H1 (cell line): ENCODE measurements around the gene PROSER3. TPM values are rescaled to one million over a fixed set of nuclear protein-coding genes. Genes with fewer than 3 reads are reported as not detected.

ENCODE experiments used
- CTCF ChIA-PET: fragments of 300-600 bp; sonication (Branson Sonifier 250); formaldehyde crosslinking; loops from one replicate; lab custom pipeline; 2021; ENCODE audit not compliant: partially characterized antibody; lab: Charles Lee
- POLR2A ChIA-PET: fragments of 300-600 bp; sonication (Branson Sonifier 250); formaldehyde crosslinking; loops from one replicate; lab custom pipeline; 2021; ENCODE audit warnings: inconsistent platforms; ENCODE audit not compliant: partially characterized antibody; lab: Charles Lee
- DNase-seq, 2 experiments: peaks; one replicate each; pipeline versions ENCODE4 v3.0.0 to v3.0.0-alpha.2; 2010 to 2022; ENCODE audit warnings: low spot score in 2 of 2, low read depth in 1 of 2, mixed read lengths in 1 of 2
- FAIRE-seq: peaks from 2 replicates; lab custom pipeline; 2011; peaks lifted over from hg19 to GRCh38; lab: Jason Lieb, UNC
- H2AFZ ChIP-seq: 2 replicates; pipeline ENCODE4 v1.8.1; 2012; ENCODE audit warnings: low read length, inconsistent platforms
- H2AK5ac ChIP-seq: 2 replicates; pipeline ENCODE4 v1.6.1; 2013; ENCODE audit warnings: low read depth, low read length
- H2BK120ac ChIP-seq: replicated peaks from 2 replicates; pipeline ENCODE3; 2013; ENCODE audit warnings: low read depth, low read length, inconsistent platforms
- H2BK12ac ChIP-seq: 2 replicates; pipeline ENCODE4 v1.6.1; 2013; ENCODE audit warnings: low read depth, low read length
- H2BK15ac ChIP-seq: 2 replicates; pipeline ENCODE4 v1.6.1; 2013; ENCODE audit warnings: low read length
- H2BK20ac ChIP-seq: 2 replicates; pipeline ENCODE4 v1.6.1; 2013; ENCODE audit warnings: low read length
- H2BK5ac ChIP-seq: 2 replicates; pipeline ENCODE4 v1.6.1; 2013; ENCODE audit warnings: low read depth, low read length
- H3K14ac ChIP-seq: 2 replicates; pipeline ENCODE4 v1.6.1; 2013; ENCODE audit warnings: inconsistent platforms; ENCODE audit not compliant: insufficient read length
- H3K18ac ChIP-seq: 2 replicates; pipeline ENCODE4 v1.6.1; 2013; ENCODE audit warnings: low read length; ENCODE audit errors: extremely low read depth
- H3K23ac ChIP-seq: 2 replicates; pipeline ENCODE4 v1.6.1; 2013; ENCODE audit warnings: inconsistent platforms; ENCODE audit not compliant: insufficient read length
- H3K23me2 ChIP-seq: 2 replicates; pipeline ENCODE4 v1.6.1; 2013; ENCODE audit warnings: low read depth, low read length
- H3K27ac ChIP-seq: 2 replicates; pipeline ENCODE4 v1.6.1; 2011; ENCODE audit warnings: low read depth, low read length, inconsistent platforms
- H3K27me3 ChIP-seq, 4 experiments: replicated peaks in 1 of 4; 1 replicate in 1 of 4; 2 replicates in 3 of 4; pipeline versions ENCODE4 v1.6.1 to v1.8.1; 2011 to 2013; ENCODE audit warnings: low read length in 3 of 4, mild to moderate bottlenecking in 3 of 4, inconsistent platforms in 2 of 4, mixed read lengths in 2 of 4, moderate library complexity in 1 of 4; ENCODE audit not compliant: control insufficient read depth in 3 of 4, insufficient read depth in 3 of 4; ENCODE audit errors: extremely low read depth in 1 of 4
- H3K36me3 ChIP-seq, 4 experiments: 2 replicates each; pipeline versions ENCODE4 v1.6.1 to v1.8.1; 2011 to 2013; ENCODE audit warnings: mild to moderate bottlenecking in 4 of 4, low read length in 3 of 4, moderate library complexity in 2 of 4, control low read depth in 1 of 4, inconsistent platforms in 1 of 4; ENCODE audit not compliant: insufficient read depth in 4 of 4, control insufficient read depth in 2 of 4
- H3K4ac ChIP-seq: replicated peaks from 2 replicates; pipeline ENCODE3; 2013; ENCODE audit warnings: low read length, low read depth, mixed read lengths, inconsistent platforms; ENCODE audit not compliant: insufficient read length
- H3K4me1 ChIP-seq, 4 experiments: replicated peaks in 1 of 4; 1 replicate in 1 of 4; 2 replicates in 3 of 4; pipeline versions ENCODE4 v1.6.1 to v1.8.1; 2011 to 2013; ENCODE audit warnings: low read length in 3 of 4, inconsistent platforms in 2 of 4, mixed read lengths in 1 of 4; ENCODE audit not compliant: insufficient read depth in 4 of 4, control insufficient read depth in 3 of 4
- H3K4me2 ChIP-seq, 2 experiments: 2 replicates each; pipeline versions ENCODE4 v1.6.1 to v1.8.1; 2011 to 2013; ENCODE audit warnings: low read depth in 2 of 2, low read length in 2 of 2, control low read depth in 1 of 2, inconsistent platforms in 1 of 2, mild to moderate bottlenecking in 1 of 2; ENCODE audit not compliant: insufficient read depth in 1 of 2
- H3K4me3 ChIP-seq, 4 experiments: fragments of 200-600, 300-600 bp in 1 of 4; sonication (generic), shearing (Covaris generic), sonication (Bioruptor Twin) in 1 of 4; 2 replicates each; pipeline versions ENCODE4 v1.5.1 to v1.8.1; 2011 to 2016; ENCODE audit warnings: low read length in 4 of 4, low read depth in 3 of 4, control low read depth in 2 of 4, inconsistent platforms in 2 of 4, mild to moderate bottlenecking in 2 of 4, mixed read lengths in 1 of 4, moderate library complexity in 1 of 4; ENCODE audit not compliant: insufficient read depth in 2 of 4; ENCODE audit errors: extremely low read depth in 1 of 4
- H3K56ac ChIP-seq: replicated peaks from 2 replicates; pipeline ENCODE3; 2013; ENCODE audit warnings: low read depth, mild to moderate bottlenecking, mixed read lengths, low read length, inconsistent platforms; ENCODE audit not compliant: insufficient read length
- H3K79me1 ChIP-seq: 2 replicates; pipeline ENCODE4 v1.6.1; 2013; ENCODE audit warnings: low read depth, low read length, control low read depth
- H3K79me2 ChIP-seq, 2 experiments: 2 replicates each; pipeline versions ENCODE4 v1.6.1 to v1.8.1; 2012 to 2013; ENCODE audit warnings: low read length in 2 of 2, mild to moderate bottlenecking in 2 of 2, inconsistent platforms in 1 of 2; ENCODE audit not compliant: insufficient read depth in 2 of 2, control insufficient read depth in 1 of 2
- H3K9ac ChIP-seq, 4 experiments: replicated peaks in 1 of 4; 1 replicate in 1 of 4; 2 replicates in 3 of 4; pipeline versions ENCODE4 v1.6.1 to v1.8.1; 2011 to 2013; ENCODE audit warnings: low read depth in 3 of 4, low read length in 3 of 4, control low read depth in 2 of 4, mild to moderate bottlenecking in 2 of 4, moderate library complexity in 2 of 4, inconsistent platforms in 1 of 4; ENCODE audit errors: extremely low read depth in 1 of 4
- H3K9me3 ChIP-seq, 2 experiments: 2 replicates each; pipeline versions ENCODE4 v1.6.1 to v1.8.1; 2012 to 2013; ENCODE audit warnings: mild to moderate bottlenecking in 2 of 2, moderate library complexity in 2 of 2, control low read depth in 1 of 2, inconsistent platforms in 1 of 2, low read depth in 1 of 2, low read length in 1 of 2, mixed read lengths in 1 of 2; ENCODE audit not compliant: insufficient read depth in 2 of 2
- H4K20me1 ChIP-seq, 2 experiments: replicated peaks in 1 of 2; 2 replicates each; pipeline versions ENCODE3 to v1.8.1; 2011 to 2013; ENCODE audit warnings: inconsistent platforms in 2 of 2, low read length in 2 of 2, mild to moderate bottlenecking in 1 of 2; ENCODE audit not compliant: insufficient read depth in 2 of 2, control insufficient read depth in 1 of 2
- H4K5ac ChIP-seq: 2 replicates; pipeline ENCODE4 v1.6.1; 2013; ENCODE audit warnings: low read length, low read depth, mixed read lengths, inconsistent platforms; ENCODE audit not compliant: insufficient read length
- H4K8ac ChIP-seq: 2 replicates; pipeline ENCODE4 v1.8.0; 2013; ENCODE audit warnings: mild to moderate bottlenecking, moderate library complexity, low read length, inconsistent platforms; ENCODE audit not compliant: insufficient read depth; ENCODE audit errors: extremely low read depth
- H4K91ac ChIP-seq: replicated peaks from 2 replicates; pipeline ENCODE3; 2013; ENCODE audit warnings: low read length, mixed read lengths, inconsistent platforms; ENCODE audit not compliant: insufficient read length
- EGR1 ChIP-seq: IDR thresholded peaks from 2 replicates; pipeline ENCODE4 v1.6.1; 2011; ENCODE audit warnings: low read depth, low read length, borderline replicate concordance
- SIRT6 ChIP-seq: IDR thresholded peaks from one replicate; pipeline ENCODE4 v1.7.1; 2012; ENCODE audit warnings: low read length, inconsistent platforms
- WGBS, 2 experiments: shearing (Covaris generic) in 1 of 2; methylation state at CpG; one replicate each; pipeline versions ENCODE4 v1.1.6 to v1.1.7; 2013 to 2015; ENCODE audit warnings: low lambda C conversion rate in 2 of 2, mixed read lengths in 2 of 2, inconsistent platforms in 1 of 2, low coverage in 1 of 2, missing lambda C conversion rate in 1 of 2; ENCODE audit not compliant: insufficient replicate concordance in 2 of 2, insufficient coverage in 1 of 2, insufficient read length in 1 of 2; ENCODE audit errors: extremely low coverage in 1 of 2, missing lambda C conversion rate in 1 of 2; 5-methylcytosine and 5-hydroxymethylcytosine counted together
- polyA plus RNA-seq, 7 experiments: library from polyadenylated mRNA; depleted of rRNA in 3 of 7; stranded (reverse) in 5 of 7; unstranded in 2 of 7; fragments of >200 nt in 5 of 7; fragments of 200-250 nt in 2 of 7; gene quantifications; 1 replicate in 5 of 7; 2 replicates in 1 of 7; 4 replicates in 1 of 7; pipeline versions ENCODE4 v1.2.1 to v1.2.3, GENCODE V29; 2011 to 2013; ENCODE audit warnings: missing spikeins in 2 of 7, mixed read lengths in 2 of 7
- total RNA-seq: library from RNA; stranded (reverse); fragmentation: NEBNext Ultra II Directional; extraction: Animal tissue kit (Norgen Biotek cat#: 25700); gene quantifications from 2 replicates; pipeline ENCODE4 v1.2.1, GENCODE V29; 2021

PROSER3 gene
- total and polyA plus RNA-seq, 2 of the 8 experiments (the other 6 are each of a cell fraction or from before 2014, with no cell fraction given): 17.8 to 28.9 TPM

DNA sequence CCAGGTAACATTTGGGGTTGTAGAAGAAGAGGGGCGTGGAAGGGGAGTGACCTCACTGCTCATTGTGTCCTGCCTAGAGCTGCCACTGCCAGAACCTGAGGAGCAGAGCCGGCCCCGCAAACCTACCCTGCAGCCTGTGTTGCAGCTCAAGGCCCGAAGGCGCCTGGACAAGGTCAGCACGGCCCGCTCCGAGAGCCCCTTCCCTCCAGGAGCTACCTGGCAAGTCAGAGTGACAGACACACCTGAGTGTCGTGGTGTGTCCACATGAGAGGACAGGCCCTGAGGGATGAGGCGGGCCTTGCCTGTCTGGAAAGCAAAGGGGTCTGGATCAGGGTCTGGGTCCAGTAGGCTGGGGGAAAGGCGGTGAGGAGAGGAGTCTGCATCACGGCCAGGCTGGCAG, 33.4 kb upstream of the PROSER3 start:
- no peaks in the 10 kb centered on the region for H3K27me3 ChIP-seq
- no peaks in the 10 kb centered on the region for H3K23me2 ChIP-seq
- peaks cover 0 to 7% of the 10 kb centered on the region in 2 experiments; a peak in 1 of 4 replicates for H3K79me2 ChIP-seq
- no peak overlapping the region for H3K4ac ChIP-seq
- no peak overlapping the region for H4K91ac ChIP-seq
- H2BK12ac ChIP-seq: no peak overlapping the region
- no peak overlapping the region for H2AFZ ChIP-seq
- H2BK5ac ChIP-seq: no peak overlapping the region
- H2BK120ac ChIP-seq: no peak overlapping the region
- H3K14ac ChIP-seq: no peak overlapping the region
- no peak overlapping the region for H3K9ac ChIP-seq
- WGBS, 2 experiments: 91% methylated on average over 12 of the region's 12 CpGs; no CpG with 5 or more reads in 1 of the 2 experiments
- H2BK15ac ChIP-seq: no peak overlapping the region
- H2AK5ac ChIP-seq: no peak overlapping the region
- H3K4me2 ChIP-seq: no peak overlapping the region
- H3K4me3 ChIP-seq: no peak overlapping the region
- H3K36me3 ChIP-seq: peaks cover 45 to 73% (median 63%) of the 10 kb centered on the region in 4 experiments
- H3K23ac ChIP-seq: no peak overlapping the region
- H3K56ac ChIP-seq: no peak overlapping the region
- peaks cover 4 to 17% of the 10 kb centered on the region in 2 experiments for H4K20me1 ChIP-seq
- no peaks in the 10 kb centered on the region for H3K4me1 ChIP-seq
- ChIA-PET CTCF (interaction anchor here (0.5 to 11.8 kb wide), 3 partner anchors 14 to 32 kb away, joined by 3 to 80 read pairs (median 3); partner anchors contain the start of genes IGFLR1 and LIN37), POLR2A (interaction anchor here (1.7 to 6.1 kb wide), 3 partner anchors 8 to 16 kb away, joined by 5 to 39 read pairs (median 9); no protein-coding TSS in a partner anchor)
- H4K8ac ChIP-seq: no peak overlapping the region
- H3K18ac ChIP-seq: no peak overlapping the region
- no peak for FAIRE-seq
- H4K5ac ChIP-seq: no peak overlapping the region
- H3K9me3 ChIP-seq: no peaks in the 10 kb centered on the region
- no peak overlapping the region for H2BK20ac ChIP-seq
- no peaks in the 10 kb centered on the region; the same call in 1 of the 2 replicates for H3K79me1 ChIP-seq
- H3K27ac ChIP-seq: no peak overlapping the region
- DNase-seq: no peak
- TF ChIP-seq EGR1 (no peak), SIRT6 (no peak)
